T-helper 17 cell (primary cell): ENCODE results near the gene RIN3. TPM values are rescaled to one million over a fixed set of nuclear protein-coding genes. Genes with fewer than 3 reads are reported as not detected.
A peak's percentile ranks its signal among the peaks of the same experiment; 100 is the strongest.

ENCODE experiments used
- ATAC-seq: fragments of 150-1000 bp; cut with Tn5 transposase; 2 replicates; pipeline ENCODE4 v1.10.0; 2021; ENCODE audit warnings: mild to moderate bottlenecking, moderate library complexity
- DNase-seq, 3 donors: peaks; one replicate each; pipeline versions ENCODE4 v3.0.0 to v3.0.0-alpha.2; 2020 to 2021
- H3K9me3 ChIP-seq: one replicate; pipeline ENCODE4 v1.7.0; 2013; ENCODE audit warnings: low read length, mild to moderate bottlenecking; ENCODE audit not compliant: control insufficient read depth, poor library complexity, severe bottlenecking
- H3K27ac Mint-ChIP-seq: one replicate; pipeline ENCODE4 v1.8.0; 2022; ENCODE audit warnings: mild to moderate bottlenecking, moderate library complexity, mixed read lengths
- H3K27me3 Mint-ChIP-seq: one replicate; pipeline ENCODE4 v1.8.0; 2022; ENCODE audit warnings: mixed read lengths
- H3K36me3 Mint-ChIP-seq: one replicate; pipeline ENCODE4 v1.8.0; 2022; ENCODE audit warnings: low read depth, mixed read lengths
- H3K4me1 Mint-ChIP-seq: one replicate; pipeline ENCODE4 v1.8.0; 2022; ENCODE audit warnings: mild to moderate bottlenecking, mixed read lengths
- H3K4me3 Mint-ChIP-seq: one replicate; pipeline ENCODE4 v1.8.0; 2022; ENCODE audit warnings: mild to moderate bottlenecking, moderate library complexity, mixed read lengths
- total RNA-seq, 4 donors: library from RNA in 2 of 4; stranded (reverse) in 2 of 4; gene quantifications; one replicate each; pipeline ENCODE4 v1.2.3 and lab custom pipeline; 2022 to 2026

The RIN3 gene
- total RNA-seq, 2 donors from 2014 or later = 49.3 to 70.0 TPM

DNA sequence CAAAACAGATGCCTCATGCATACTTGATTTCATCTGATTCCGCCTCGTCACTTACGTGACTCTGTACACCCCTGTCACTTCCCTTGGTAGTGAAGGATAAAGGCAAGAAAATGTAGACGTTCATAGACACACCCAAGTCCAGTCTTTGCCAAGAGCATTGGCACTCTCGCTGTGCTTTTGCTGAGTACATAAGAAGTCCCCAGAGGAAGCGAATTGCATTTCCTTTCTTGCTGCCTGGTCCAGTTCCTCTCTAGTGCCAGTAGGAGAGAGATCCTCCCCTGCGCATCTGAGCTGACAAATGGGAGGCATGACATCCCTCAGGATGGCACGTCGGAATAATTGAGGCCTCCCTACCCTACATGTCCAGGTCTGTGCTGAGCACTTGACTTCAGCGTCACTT lies 21.3 kb upstream of the RIN3 start:
- no peaks in the 10 kb centered on the region for H3K9me3 ChIP-seq
- Mint-ChIP-seq H3K4me3 (no peak overlapping the region), H3K27me3 (peaks cover 16% of the 10 kb centered on the region), H3K27ac (no peak overlapping the region), H3K36me3 (peaks cover 3% of the 10 kb centered on the region), H3K4me1 (peaks cover 6% of the 10 kb centered on the region)
- ATAC-seq (peak; percentile 33), DNase-seq (no peak)

DNA sequence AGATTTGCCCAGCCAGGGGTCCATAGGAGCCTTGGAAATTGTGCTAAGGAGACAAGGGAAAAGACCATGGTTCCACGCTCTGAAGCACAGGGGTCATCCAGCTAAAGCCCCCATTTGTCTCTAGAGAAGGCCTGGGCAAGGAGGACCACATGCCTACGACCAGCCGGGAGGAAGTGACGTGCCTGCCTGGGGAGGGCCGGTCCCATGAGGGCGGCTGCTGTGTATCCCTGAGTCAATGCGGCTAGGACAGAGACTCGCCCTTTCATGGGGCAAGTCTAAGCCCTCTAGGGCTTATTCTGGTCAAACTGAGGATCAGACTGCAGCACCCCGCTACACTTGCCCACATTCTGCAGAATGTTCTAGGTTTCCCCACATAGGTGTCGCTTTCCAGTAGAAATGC lies 20.6 kb upstream of the RIN3 start:
- H3K4me3 Mint-ChIP-seq = no peak overlapping the region
- DNase-seq = no peak
- no peak for ATAC-seq

DNA sequence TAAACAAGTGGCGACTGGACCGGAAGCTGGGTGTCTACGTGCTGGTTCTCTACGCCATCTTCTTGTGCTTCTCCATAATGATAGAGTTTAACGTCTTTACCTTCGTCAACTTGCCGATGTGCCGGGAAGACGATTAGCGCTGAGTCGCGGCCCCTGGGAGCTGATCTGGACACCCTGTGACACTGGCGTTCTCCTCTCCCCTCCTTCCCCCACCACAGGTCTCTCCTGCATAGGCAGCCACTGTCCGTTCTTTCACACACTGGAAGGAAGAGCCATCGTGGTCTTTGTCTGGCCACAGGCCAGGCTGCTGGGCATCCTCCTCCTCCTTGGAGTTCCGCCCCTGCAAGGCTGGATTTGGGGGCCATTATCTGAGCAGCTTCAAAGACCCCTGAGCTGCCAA lies 20.1 kb upstream of the RIN3 start:
- H3K27me3 Mint-ChIP-seq = peaks cover 8% of the 10 kb centered on the region
- no peak for DNase-seq
- H3K36me3 Mint-ChIP-seq = peaks cover 3% of the 10 kb centered on the region
- H3K4me1 Mint-ChIP-seq = no peaks in the 10 kb centered on the region
- no peak overlapping the region for H3K27ac Mint-ChIP-seq
- no peak overlapping the region for H3K4me3 Mint-ChIP-seq
- H3K9me3 ChIP-seq = no peaks in the 10 kb centered on the region
- no peak for ATAC-seq

More for the DNA sequence above, 20.6 kb upstream of the RIN3 start:
- peaks cover 11% of the 10 kb centered on the region for H3K27me3 Mint-ChIP-seq
- no peaks in the 10 kb centered on the region for H3K9me3 ChIP-seq
- H3K4me1 Mint-ChIP-seq = no peaks in the 10 kb centered on the region
- peaks cover 3% of the 10 kb centered on the region for H3K36me3 Mint-ChIP-seq
- no peak overlapping the region for H3K27ac Mint-ChIP-seq

DNA sequence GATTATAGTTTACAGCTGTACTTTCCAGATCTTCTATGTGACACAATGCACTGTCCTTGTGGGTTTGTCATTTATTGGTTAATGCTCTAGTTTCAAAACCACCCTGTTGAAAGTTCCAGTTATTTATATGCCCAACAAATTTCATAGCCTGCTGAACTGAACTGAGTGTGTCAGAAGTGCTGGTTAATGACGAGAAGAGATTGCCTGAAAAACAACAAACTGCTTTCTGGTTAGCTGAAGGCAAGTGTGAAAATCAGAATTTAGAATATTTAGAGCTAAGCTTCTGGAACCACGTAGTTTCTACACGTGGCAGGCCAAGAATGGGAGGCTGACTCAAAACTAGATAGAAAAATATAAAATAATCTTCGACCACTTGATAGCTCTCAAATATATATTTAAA lies 19.1 kb upstream of the RIN3 start:
- Mint-ChIP-seq H3K4me3 (no peak overlapping the region), H3K36me3 (peaks cover 3% of the 10 kb centered on the region), H3K27ac (no peak overlapping the region), H3K27me3 (peaks cover 8% of the 10 kb centered on the region), H3K4me1 (no peaks in the 10 kb centered on the region)
- no peak for ATAC-seq
- H3K9me3 ChIP-seq = no peaks in the 10 kb centered on the region
- DNase-seq = no peak

DNA sequence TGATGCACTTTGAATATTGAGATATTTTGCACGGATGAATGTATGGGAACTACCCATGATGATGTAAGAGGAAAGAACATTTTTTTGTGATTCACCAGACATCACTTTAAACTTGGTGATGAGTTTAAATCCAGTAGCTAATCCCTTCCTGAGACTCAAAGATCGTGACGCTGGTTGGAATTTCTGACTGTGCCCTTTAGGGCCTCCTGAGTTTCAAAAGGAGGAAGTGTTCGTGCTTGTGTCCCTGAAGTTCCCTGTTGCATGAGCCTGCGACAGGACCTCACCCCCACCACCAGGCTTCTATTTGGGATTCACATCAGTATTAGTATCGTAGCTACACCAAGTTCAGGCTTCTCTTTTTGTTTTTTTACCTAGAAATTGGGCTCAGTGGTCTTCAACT lies 18.6 kb upstream of the RIN3 start:
- H3K9me3 ChIP-seq = no peaks in the 10 kb centered on the region
- peak; percentile 25 for ATAC-seq
- peaks cover 8% of the 10 kb centered on the region for H3K27me3 Mint-ChIP-seq
- no peaks in the 10 kb centered on the region for H3K36me3 Mint-ChIP-seq
- H3K4me3 Mint-ChIP-seq = no peak overlapping the region
- no peak for DNase-seq
- no peaks in the 10 kb centered on the region for H3K4me1 Mint-ChIP-seq
- no peak overlapping the region for H3K27ac Mint-ChIP-seq

DNA sequence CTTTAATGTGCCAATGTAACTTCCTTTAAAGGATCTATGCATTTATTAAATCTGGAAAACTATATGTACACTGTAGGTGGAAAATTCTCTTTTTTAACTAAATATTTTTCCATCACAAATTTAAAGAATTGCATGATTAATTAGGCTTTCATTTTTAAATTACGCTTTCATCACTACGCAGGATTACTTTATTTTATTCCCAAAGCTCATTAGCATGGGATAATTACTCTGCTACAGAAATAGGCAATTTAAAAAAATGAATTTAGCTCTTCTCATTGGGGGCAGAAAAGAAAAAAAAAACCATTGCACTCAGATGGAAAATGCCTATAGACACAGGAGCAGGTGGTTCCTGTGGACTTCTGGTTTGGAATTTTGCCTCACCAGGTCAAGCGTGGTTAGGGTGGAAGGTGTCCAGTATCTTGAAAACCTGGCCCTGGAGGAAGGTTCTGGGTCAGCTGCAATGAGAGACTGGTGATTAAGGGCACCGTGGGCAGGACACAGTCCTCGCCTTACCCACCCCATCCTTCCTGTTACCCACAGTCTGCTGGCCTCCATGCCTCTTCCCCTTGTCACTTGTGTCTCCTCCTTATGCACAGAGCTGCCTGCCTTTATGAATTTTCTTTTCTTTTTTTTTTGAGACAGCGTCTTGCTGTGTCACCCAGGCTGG lies 17.3 kb upstream of the RIN3 start:
- Mint-ChIP-seq H3K36me3 (no peaks in the 10 kb centered on the region), H3K27ac (no peak overlapping the region), H3K4me3 (no peak overlapping the region), H3K4me1 (no peaks in the 10 kb centered on the region), H3K27me3 (peaks cover 8% of the 10 kb centered on the region)
- DNase-seq (no peak), ATAC-seq (no peak)
- no peaks in the 10 kb centered on the region for H3K9me3 ChIP-seq

DNA sequence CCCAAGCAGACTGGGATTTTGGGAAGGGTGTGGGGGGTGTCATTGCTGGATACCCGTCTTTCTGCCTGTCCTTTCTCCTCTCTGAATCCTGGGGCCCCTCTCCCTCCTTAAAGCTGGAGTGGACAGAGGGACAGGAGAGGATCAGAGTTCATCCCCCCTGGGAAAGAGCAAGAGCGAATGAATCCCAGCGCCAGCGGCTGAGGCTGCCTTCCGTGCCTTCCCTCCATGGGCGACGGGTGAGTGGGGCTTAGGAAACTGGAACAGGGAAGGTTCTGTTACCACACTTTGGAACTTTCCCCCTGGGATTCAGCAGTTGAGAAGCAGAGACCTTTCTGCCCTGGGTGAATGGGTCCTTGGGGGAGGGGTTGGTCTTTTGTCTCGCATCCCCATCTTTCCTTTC lies 16.2 kb upstream of the RIN3 start:
- no peaks in the 10 kb centered on the region for H3K9me3 ChIP-seq
- H3K4me1 Mint-ChIP-seq = no peaks in the 10 kb centered on the region
- peaks cover 8% of the 10 kb centered on the region for H3K27me3 Mint-ChIP-seq
- H3K36me3 Mint-ChIP-seq = no peaks in the 10 kb centered on the region
- ATAC-seq (no peak), DNase-seq (no peak)
- no peak overlapping the region for H3K4me3 Mint-ChIP-seq
- no peak overlapping the region for H3K27ac Mint-ChIP-seq

DNA sequence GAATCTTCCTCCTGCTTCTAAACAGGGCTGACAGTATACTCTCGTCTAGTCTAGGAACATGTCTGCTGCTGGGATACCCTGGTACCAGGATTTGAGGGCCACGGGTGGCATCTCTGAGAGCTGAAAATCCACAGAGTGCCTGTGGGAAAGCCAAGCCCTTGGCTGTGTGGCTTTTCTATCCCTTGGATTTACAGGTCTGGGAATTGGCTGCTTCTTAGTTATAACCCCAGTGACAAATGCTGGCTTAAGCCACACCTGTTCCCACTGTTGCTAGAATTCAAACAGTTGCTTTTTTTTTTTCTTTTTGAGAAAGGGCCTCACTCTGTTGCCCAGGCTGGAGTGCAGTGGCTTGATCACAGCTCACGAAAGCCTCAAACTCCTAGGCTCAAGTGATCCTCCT lies 14.3 kb upstream of the RIN3 start:
- Mint-ChIP-seq H3K36me3 (peaks cover 3% of the 10 kb centered on the region), H3K4me3 (no peak overlapping the region), H3K27ac (no peak overlapping the region), H3K27me3 (peaks cover 7% of the 10 kb centered on the region), H3K4me1 (no peaks in the 10 kb centered on the region)
- H3K9me3 ChIP-seq = no peaks in the 10 kb centered on the region
- ATAC-seq (no peak), DNase-seq (no peak)

DNA sequence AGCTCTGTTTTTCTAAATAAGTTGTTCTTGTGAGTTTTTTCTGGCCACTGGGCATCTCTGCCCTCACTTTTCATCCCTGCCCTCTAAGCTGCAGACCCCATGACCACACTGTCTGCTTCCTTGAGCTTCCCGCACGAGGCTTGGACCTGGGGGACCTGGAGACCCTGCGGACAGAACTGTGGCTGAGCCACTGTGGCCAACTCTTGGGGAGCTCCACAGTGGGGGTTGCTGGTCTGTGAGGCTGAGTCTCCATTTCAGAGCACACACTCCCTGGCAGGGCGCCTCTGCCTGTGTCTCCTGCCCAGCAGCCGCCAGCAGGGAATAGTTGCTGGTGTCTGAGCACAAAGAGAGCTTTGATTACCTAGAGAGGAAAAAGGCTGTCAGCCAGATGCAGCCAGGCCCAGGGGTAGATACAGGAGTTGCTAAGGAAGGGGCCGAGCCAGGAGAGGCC lies 13.1 kb upstream of the RIN3 start:
- Mint-ChIP-seq H3K4me1 (peaks cover 5% of the 10 kb centered on the region), H3K36me3 (peaks cover 14% of the 10 kb centered on the region), H3K27ac (no peak overlapping the region), H3K4me3 (no peak overlapping the region), H3K27me3 (peaks cover 19% of the 10 kb centered on the region)
- ATAC-seq = no peak
- DNase-seq = no peak
- no peaks in the 10 kb centered on the region for H3K9me3 ChIP-seq

DNA sequence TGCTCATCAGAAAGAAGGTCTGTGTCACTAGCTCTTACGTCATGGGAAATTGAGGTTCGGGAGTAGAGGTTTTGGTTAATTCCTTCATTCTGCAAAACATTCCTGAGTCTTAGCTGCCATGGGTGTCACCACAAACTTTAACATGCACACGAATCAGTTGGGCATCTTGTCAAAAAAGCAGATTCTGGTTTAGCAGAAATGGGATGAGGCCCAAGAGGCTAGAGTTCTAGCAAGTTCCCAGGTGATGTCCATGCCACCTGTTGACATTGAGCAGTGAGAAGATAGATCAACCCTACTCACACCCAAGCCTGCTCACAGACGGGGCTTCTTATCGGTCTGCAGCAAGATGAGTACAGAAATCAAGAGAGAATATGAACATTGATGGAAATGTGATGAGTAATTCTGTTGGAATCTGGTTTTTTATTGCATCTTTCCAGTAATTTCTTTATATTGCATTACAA lies 11.7 kb upstream of the RIN3 start:
- peaks cover 14% of the 10 kb centered on the region for H3K36me3 Mint-ChIP-seq
- peaks cover 19% of the 10 kb centered on the region for H3K27me3 Mint-ChIP-seq
- ATAC-seq (no peak), DNase-seq (no peak)
- no peaks in the 10 kb centered on the region for H3K9me3 ChIP-seq
- H3K27ac Mint-ChIP-seq = no peak overlapping the region
- no peak overlapping the region for H3K4me3 Mint-ChIP-seq
- peaks cover 12% of the 10 kb centered on the region for H3K4me1 Mint-ChIP-seq

DNA sequence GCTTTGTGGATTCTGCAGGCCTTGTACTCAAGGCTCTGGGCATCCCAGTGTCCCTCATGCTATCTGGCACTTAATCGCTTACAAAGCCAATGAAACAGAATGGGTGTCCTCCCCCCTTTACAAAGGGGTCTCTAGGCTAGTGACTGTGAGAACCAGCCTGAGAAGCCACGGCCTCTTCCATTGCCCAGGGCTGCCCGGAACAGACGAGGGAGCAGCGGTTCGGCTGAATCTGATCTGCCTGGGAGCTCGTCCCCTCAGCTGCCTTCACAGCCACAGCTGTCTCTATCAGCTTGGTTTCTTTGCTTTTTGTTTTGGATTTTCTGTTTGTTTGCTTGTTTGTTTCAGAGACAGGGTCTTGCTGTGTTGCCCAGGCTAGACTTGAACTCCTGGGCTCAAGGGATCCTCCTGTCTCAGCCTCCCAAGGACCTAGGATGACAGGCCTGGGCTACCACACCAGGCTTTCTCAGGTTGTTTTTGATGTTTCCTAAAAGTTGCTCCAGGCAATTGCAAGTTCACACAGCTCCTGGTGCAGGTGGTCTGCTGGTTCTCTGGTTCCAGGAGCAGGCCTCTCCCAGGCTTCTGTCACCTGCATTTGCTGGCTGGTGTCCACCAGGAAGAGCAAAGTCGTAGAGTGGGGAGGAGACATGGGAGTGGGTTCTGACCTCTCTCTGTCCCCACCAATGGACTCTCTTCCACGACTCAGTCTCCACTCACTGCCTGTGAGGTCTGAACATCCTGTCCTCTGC lies 10.9 kb upstream of the RIN3 start:
- Mint-ChIP-seq H3K27ac (no peak overlapping the region), H3K4me3 (no peak overlapping the region), H3K4me1 (peaks cover 14% of the 10 kb centered on the region), H3K36me3 (peaks cover 14% of the 10 kb centered on the region), H3K27me3 (peaks cover 19% of the 10 kb centered on the region)
- DNase-seq (no peak), ATAC-seq (no peak)
- no peaks in the 10 kb centered on the region for H3K9me3 ChIP-seq

DNA sequence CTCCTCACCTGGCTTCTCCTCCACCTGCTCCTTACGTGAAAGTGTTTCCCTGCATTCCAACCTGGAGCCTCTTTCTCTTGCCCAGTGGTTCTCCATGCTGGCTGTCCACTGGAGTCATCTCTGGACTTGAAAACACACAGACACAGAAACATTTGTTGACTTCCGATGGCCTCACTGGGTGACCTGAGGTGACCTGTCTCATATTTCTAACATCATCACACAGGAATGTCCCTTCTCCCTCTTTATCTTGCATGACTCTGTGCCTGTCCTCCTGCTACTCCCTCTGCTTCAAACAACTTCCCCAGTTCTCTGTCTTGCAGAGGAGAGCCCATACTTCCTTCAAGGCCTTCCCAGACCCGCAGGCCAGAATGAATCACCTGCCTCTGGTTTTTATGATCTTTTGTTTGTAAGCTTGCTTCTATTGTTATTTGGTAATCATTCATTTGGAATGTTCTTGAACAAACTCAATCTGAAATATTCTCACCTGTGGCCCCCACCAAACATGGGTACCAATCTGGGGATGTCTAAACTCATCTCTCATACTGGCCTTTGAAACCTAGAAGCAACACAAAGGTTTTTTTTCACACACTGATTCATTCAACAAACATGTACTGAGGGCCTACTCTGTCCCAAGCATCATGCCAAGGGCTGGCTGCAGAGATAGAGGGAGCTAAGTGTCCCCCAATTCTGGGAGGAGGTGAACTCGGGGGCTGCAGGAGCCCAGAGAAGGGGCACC lies 9.7 kb upstream of the RIN3 start:
- ATAC-seq = no peak

DNA sequence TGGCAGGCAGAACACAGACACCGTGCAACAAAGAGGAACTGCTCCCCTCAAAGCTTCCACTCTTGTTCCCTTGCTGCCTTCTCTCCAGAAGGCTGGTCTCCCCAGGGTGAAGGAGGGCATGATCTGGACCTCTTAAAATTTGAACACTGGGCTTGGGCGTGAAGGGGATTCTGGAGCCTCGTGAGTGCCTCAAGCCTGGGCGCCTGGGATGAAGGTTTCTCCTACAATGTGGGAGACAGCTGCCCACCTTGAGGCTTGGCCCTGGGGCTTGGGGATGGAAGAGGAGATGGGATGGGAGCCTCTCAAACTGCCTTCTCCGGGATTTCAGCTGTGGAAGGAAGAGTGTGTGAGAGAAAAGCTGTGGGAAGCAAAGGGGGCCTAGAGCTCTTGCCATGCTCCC lies 7.8 kb upstream of the RIN3 start:
- no peaks in the 10 kb centered on the region for H3K9me3 ChIP-seq
- Mint-ChIP-seq H3K4me1 (peaks cover 17% of the 10 kb centered on the region), H3K27ac (no peak overlapping the region), H3K4me3 (no peak overlapping the region), H3K27me3 (peaks cover 19% of the 10 kb centered on the region), H3K36me3 (peaks cover 14% of the 10 kb centered on the region)
- DNase-seq (no peak), ATAC-seq (no peak)

More for the DNA sequence above, 9.7 kb upstream of the RIN3 start:
- no peaks in the 10 kb centered on the region for H3K9me3 ChIP-seq
- Mint-ChIP-seq H3K36me3 (peaks cover 14% of the 10 kb centered on the region), H3K27ac (peak overlapping the region; percentile 39), H3K27me3 (peaks cover 19% of the 10 kb centered on the region), H3K4me3 (no peak overlapping the region), H3K4me1 (peaks cover 14% of the 10 kb centered on the region)
- DNase-seq = no peak
